ENCODE results near the gene FMO2.

DNA sequence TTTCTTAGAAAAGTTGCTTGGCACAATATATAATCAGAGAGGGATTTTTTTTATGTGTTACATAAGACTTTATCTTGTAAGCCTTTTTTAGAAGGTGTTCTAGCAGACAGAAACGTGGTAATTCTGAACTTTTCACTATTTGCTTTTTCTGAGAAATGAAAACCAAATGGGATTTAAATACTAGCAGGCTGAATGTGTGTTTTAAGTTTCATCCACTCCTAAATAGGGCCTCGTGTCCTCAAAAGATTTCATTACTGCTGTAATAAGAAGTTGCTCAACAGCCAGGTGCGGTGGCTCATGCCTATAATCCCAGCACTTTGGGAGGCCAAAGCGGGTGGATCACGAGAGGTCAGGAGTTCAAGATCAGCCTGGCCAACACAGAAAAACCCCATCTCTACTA is 44.7 kb upstream of the FMO2 start:
- TF ChIP-seq CTCF (IDR thresholded peaks at IDR 0.05 in 4 of 5, conservative IDR thresholded peaks at IDR 0.05 in 1 of 5), result no peak
- no peak for TF ChIP-seq POLR2A (IDR thresholded peaks at IDR 0.05)

Data from gastrocnemius medialis (tissue), 4 donors.